ENCODE data around the gene DNAAF1. TPM values are rescaled to one million over a fixed set of nuclear protein-coding genes. Genes with fewer than 3 reads are reported as not detected.
A peak's percentile ranks its signal among the peaks of the same experiment; 100 is the strongest.

The DNAAF1 gene
- total RNA-seq, 1 experiment from 2014 or later: not detected

DNA sequence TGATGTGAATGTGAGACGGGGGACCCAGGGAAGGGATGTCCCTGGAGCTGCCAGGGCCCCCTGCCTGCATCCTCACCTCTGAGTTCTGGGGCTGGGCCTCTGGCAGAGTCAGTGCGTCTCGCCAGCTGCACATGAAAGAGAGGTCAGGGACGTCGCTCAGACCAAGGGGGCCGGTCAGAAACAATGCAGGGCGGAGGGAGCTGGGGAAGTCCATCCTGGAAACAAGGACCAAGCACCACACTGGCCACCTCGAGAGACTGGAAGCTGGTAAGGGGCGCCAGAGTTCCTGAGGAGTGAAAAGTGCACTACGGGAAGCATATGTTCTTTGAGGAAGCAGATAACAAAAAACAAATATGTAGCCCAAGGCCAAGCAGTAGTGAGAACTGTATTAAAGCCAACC is 39.7 kb downstream of the DNAAF1 start:
- Histone ChIP-seq H3K4me3 (ENCODE audit: low read depth in 2 of 2, low read length in 2 of 2) (no peak overlapping the region), H3K27me3 (ENCODE audit: control insufficient read depth, insufficient read depth, low read length) (no peaks in the 10 kb centered on the region), H3K27ac (ENCODE audit: low read length) (no peak overlapping the region), H3K9me3 (ENCODE audit: control insufficient read depth, insufficient read depth, low read depth, low read length) (no peaks in the 10 kb centered on the region), H3K4me1 (ENCODE audit: control insufficient read depth, insufficient read depth, low read length) (no peaks in the 10 kb centered on the region), H3K36me3 (ENCODE audit: control insufficient read depth, insufficient read depth, low read length) (peaks cover 4% of the 10 kb centered on the region; the same call in 1 of the 2 replicates)
- TF ChIP-seq POLR2AphosphoS5 (IDR thresholded peaks at IDR 0.05; ENCODE audit: low read depth, low read length) (no peak), TCF7L2 (IDR thresholded peaks at IDR 0.05; ENCODE audit: low read depth, low read length) (no peak), SIN3A (IDR thresholded peaks at IDR 0.05; ENCODE audit: borderline replicate concordance, insufficient read depth, low read depth, low read length) (no peak)
- TF ChIP-seq, protein P1, sequence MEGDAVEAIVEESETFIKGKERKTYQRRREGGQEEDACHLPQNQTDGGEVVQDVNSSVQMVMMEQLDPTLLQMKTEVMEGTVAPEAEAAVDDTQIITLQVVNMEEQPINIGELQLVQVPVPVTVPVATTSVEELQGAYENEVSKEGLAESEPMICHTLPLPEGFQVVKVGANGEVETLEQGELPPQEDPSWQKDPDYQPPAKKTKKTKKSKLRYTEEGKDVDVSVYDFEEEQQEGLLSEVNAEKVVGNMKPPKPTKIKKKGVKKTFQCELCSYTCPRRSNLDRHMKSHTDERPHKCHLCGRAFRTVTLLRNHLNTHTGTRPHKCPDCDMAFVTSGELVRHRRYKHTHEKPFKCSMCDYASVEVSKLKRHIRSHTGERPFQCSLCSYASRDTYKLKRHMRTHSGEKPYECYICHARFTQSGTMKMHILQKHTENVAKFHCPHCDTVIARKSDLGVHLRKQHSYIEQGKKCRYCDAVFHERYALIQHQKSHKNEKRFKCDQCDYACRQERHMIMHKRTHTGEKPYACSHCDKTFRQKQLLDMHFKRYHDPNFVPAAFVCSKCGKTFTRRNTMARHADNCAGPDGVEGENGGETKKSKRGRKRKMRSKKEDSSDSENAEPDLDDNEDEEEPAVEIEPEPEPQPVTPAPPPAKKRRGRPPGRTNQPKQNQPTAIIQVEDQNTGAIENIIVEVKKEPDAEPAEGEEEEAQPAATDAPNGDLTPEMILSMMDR (IDR thresholded peaks at IDR 0.05): no peak
- TF ChIP-seq, protein P2, sequence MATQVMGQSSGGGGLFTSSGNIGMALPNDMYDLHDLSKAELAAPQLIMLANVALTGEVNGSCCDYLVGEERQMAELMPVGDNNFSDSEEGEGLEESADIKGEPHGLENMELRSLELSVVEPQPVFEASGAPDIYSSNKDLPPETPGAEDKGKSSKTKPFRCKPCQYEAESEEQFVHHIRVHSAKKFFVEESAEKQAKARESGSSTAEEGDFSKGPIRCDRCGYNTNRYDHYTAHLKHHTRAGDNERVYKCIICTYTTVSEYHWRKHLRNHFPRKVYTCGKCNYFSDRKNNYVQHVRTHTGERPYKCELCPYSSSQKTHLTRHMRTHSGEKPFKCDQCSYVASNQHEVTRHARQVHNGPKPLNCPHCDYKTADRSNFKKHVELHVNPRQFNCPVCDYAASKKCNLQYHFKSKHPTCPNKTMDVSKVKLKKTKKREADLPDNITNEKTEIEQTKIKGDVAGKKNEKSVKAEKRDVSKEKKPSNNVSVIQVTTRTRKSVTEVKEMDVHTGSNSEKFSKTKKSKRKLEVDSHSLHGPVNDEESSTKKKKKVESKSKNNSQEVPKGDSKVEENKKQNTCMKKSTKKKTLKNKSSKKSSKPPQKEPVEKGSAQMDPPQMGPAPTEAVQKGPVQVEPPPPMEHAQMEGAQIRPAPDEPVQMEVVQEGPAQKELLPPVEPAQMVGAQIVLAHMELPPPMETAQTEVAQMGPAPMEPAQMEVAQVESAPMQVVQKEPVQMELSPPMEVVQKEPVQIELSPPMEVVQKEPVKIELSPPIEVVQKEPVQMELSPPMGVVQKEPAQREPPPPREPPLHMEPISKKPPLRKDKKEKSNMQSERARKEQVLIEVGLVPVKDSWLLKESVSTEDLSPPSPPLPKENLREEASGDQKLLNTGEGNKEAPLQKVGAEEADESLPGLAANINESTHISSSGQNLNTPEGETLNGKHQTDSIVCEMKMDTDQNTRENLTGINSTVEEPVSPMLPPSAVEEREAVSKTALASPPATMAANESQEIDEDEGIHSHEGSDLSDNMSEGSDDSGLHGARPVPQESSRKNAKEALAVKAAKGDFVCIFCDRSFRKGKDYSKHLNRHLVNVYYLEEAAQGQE (IDR thresholded peaks at IDR 0.05; ENCODE audit: insufficient read depth in 1 of 2, low read depth in 2 of 2, low read length in 1 of 2): no peak
- ATAC-seq (no peak), DNase-seq (ENCODE audit: low read depth, low spot score) (no peak)
- in situ Hi-C loops (cut with HindIII; ENCODE audit: low pct_unique_long_range_greater_than_20kb, low sequenced_read_pairs) (no loop called here), intact Hi-C loops (cut with micrococcal nuclease; ENCODE audit: unreplicated experiment) (loop anchor here (5.0 to 10.0 kb wide), 2 partner anchors 123 to 300 kb away; no protein-coding TSS in a partner anchor)
- CTCF ChIA-PET: interaction anchor here (0.6 kb wide), 2 partner anchors 123 to 194 kb away, joined by 3 to 18 read pairs; no protein-coding TSS in a partner anchor
- no TSS peak for BruUV-seq (replicated peaks)
- POLR2A ChIA-PET: no interaction called here

DNA sequence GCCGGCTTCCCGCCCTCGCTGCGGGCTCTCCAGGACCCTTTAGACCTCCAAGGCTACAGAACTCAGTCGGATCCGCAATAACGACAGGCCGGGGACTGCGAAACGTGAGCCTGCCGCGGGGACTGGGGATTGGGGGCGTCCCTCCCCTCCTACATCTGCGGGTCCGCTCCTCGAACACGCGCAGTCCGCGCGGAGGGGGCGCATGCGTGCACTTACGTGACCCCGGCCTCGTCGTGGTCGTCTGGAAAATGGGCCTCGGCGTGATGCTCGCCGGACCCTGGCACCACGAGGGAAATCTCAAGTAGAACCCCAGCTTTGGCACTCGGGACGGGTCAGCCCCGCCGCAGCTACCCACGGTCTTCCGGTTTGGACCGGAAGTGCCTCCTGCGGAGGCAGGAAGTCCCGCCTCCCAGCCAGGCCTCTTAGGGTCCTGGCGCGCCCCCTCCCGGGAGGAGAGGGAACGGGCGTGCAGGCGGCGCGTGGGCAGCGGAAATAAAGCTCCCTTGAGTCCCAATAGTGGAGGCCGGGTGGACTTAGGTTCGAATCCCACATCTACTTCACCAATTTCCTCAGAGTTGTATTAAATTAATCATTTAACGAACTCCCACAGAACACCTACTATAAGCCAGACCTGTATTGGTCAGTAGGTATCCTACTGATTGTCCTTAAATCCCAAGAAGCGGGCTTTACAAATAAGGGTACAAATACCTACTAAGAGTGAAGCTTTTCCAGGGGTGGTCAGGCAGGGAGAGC is 41.8 kb downstream of the DNAAF1 start, which contains the start of gene TAF1C:
Gene TAF1C, minus strand, starts transcription at position 373 of the 753 bp plus-strand sequence. CDS start 2,069 bp downstream, outside the sequence.
- Histone ChIP-seq H3K4me3 (ENCODE audit: low read depth in 2 of 2, low read length in 2 of 2) (peak within 1 kb of the TSS; percentile 85 to 97), H3K4me1 (ENCODE audit: control insufficient read depth, insufficient read depth, low read length) (no peaks in the 10 kb centered on the region), H3K36me3 (ENCODE audit: control insufficient read depth, insufficient read depth, low read length) (peaks cover 4% of the 10 kb centered on the region; the same call in 1 of the 2 replicates), H3K27ac (ENCODE audit: low read length) (peak within 1 kb of the TSS; percentile 86), H3K27me3 (ENCODE audit: control insufficient read depth, insufficient read depth, low read length) (no peaks in the 10 kb centered on the region), H3K9me3 (ENCODE audit: control insufficient read depth, insufficient read depth, low read depth, low read length) (no peaks in the 10 kb centered on the region)
- DNase-seq (ENCODE audit: low read depth, low spot score): peak; percentile 69
- ATAC-seq: peak; percentile 96
- TF ChIP-seq TCF7L2 (IDR thresholded peaks at IDR 0.05; ENCODE audit: low read depth, low read length) (no peak), SIN3A (IDR thresholded peaks at IDR 0.05; ENCODE audit: borderline replicate concordance, insufficient read depth, low read depth, low read length) (peak; percentile 59; the same call in 1 of the 2 replicates), POLR2AphosphoS5 (IDR thresholded peaks at IDR 0.05; ENCODE audit: low read depth, low read length) (peak; percentile 71)
- TF ChIP-seq, protein P1 (IDR thresholded peaks at IDR 0.05): peak; percentile 95
- TF ChIP-seq, protein P2 (IDR thresholded peaks at IDR 0.05; ENCODE audit: insufficient read depth in 1 of 2, low read depth in 2 of 2, low read length in 1 of 2): no peak
- intact Hi-C loops (cut with micrococcal nuclease; ENCODE audit: unreplicated experiment): loop anchor here (10.0 kb wide), 1 partner anchor 298 kb away; no protein-coding TSS in a partner anchor
- ChIA-PET CTCF (interaction anchor here (0.6 to 1.2 kb wide), 12 partner anchors 10 to 1414 kb away, joined by 3 to 11 read pairs (median 5); no protein-coding TSS in a partner anchor), POLR2A (no interaction called here)
- TSS peak; percentile 83 for BruUV-seq (replicated peaks)
- in situ Hi-C loops (cut with HindIII; ENCODE audit: low pct_unique_long_range_greater_than_20kb, low sequenced_read_pairs): no loop called here
